ENCODE measurements around the gene PPM1H.
A peak's percentile ranks its signal among the peaks of the same experiment; 100 is the strongest.

PPM1H gene

GRCh38 chr12:62806893-62807292, 128.1 kb downstream of the PPM1H start:
- H4K91ac ChIP-seq (ENCODE audit: low read length): no peak overlapping the region
- H3K4ac ChIP-seq (ENCODE audit: low read depth in 1 of 2, low read length in 2 of 2): no peak overlapping the region
- H3K18ac ChIP-seq (ENCODE audit: low read depth in 1 of 2, low read length in 2 of 2): no peak overlapping the region
- H2BK5ac ChIP-seq (ENCODE audit: low read depth, low read length, poor library complexity, severe bottlenecking): no peak overlapping the region
- no peaks in the 10 kb centered on the region for H3K9me3 ChIP-seq (ENCODE audit: control insufficient read depth, low read length)
- H2AFZ ChIP-seq (ENCODE audit: low read depth, low read length): no peak overlapping the region
- DNase-seq: no peak
- H3K27me3 ChIP-seq (ENCODE audit: control insufficient read depth in 1 of 2, insufficient read depth in 1 of 2, low read length in 2 of 2): no peaks in the 10 kb centered on the region
- no peaks in the 10 kb centered on the region for H3K4me1 ChIP-seq (ENCODE audit: control insufficient read depth, insufficient read depth, low read depth, low read length)
- H3K27ac ChIP-seq (ENCODE audit: low read length, poor library complexity, severe bottlenecking): no peak overlapping the region
- H3K14ac ChIP-seq (ENCODE audit: low read length in 2 of 2): peak overlapping the region in 1 of 2 experiments; percentile 83
- H3K9ac ChIP-seq (ENCODE audit: low read length): no peak overlapping the region
- H2AK5ac ChIP-seq (ENCODE audit: low read length, severe bottlenecking): no peak overlapping the region
- H2BK15ac ChIP-seq (ENCODE audit: low read depth, poor library complexity, severe bottlenecking): no peak overlapping the region
- H3K4me3 ChIP-seq (ENCODE audit: insufficient read depth in 1 of 2, low read depth in 1 of 2, low read length in 2 of 2): no peak overlapping the region
- H2BK12ac ChIP-seq (ENCODE audit: low read length in 2 of 2): no peak overlapping the region
- WGBS: 91% methylated on average over 2 of the region's 2 CpGs
- H3K23ac ChIP-seq (ENCODE audit: low read length in 2 of 2): no peak overlapping the region
- H4K8ac ChIP-seq (ENCODE audit: low read length): no peak overlapping the region
- H3K79me1 ChIP-seq (replicated peaks; ENCODE audit: low read length, poor library complexity, severe bottlenecking): peaks cover 1% of the 10 kb centered on the region
- H3K4me2 ChIP-seq (ENCODE audit: low read length, poor library complexity, severe bottlenecking): no peak overlapping the region
- H3K36me3 ChIP-seq (ENCODE audit: control insufficient read depth in 1 of 2, insufficient read depth in 2 of 2, low read depth in 1 of 2, low read length in 2 of 2): peaks cover 0 to 2% of the 10 kb centered on the region in 2 experiments
- no peak overlapping the region for H2BK120ac ChIP-seq (ENCODE audit: low read depth, low read length)

GRCh38 chr12:62806244-62806836, 128.6 kb downstream of the PPM1H start:
- H3K79me1 ChIP-seq (replicated peaks; ENCODE audit: low read length, poor library complexity, severe bottlenecking): peaks cover 4% of the 10 kb centered on the region
- H3K9me3 ChIP-seq (ENCODE audit: control insufficient read depth, low read length): no peaks in the 10 kb centered on the region
- H3K4me2 ChIP-seq (ENCODE audit: low read length, poor library complexity, severe bottlenecking): no peak overlapping the region
- H3K23ac ChIP-seq (ENCODE audit: low read length in 2 of 2): no peak overlapping the region
- no peak overlapping the region for H4K91ac ChIP-seq (ENCODE audit: low read length)
- H2BK12ac ChIP-seq (ENCODE audit: low read length in 2 of 2): no peak overlapping the region
- H3K4ac ChIP-seq (ENCODE audit: low read depth in 1 of 2, low read length in 2 of 2): no peak overlapping the region
- H3K4me3 ChIP-seq (ENCODE audit: insufficient read depth in 1 of 2, low read depth in 1 of 2, low read length in 2 of 2): no peak overlapping the region
- 66% methylated on average over 5 of the region's 6 CpGs for WGBS
- no peak for DNase-seq
- no peak overlapping the region for H3K18ac ChIP-seq (ENCODE audit: low read depth in 1 of 2, low read length in 2 of 2)
- H3K36me3 ChIP-seq (ENCODE audit: control insufficient read depth in 1 of 2, insufficient read depth in 2 of 2, low read depth in 1 of 2, low read length in 2 of 2): peaks cover 0 to 7% of the 10 kb centered on the region in 2 experiments
- H3K4me1 ChIP-seq (ENCODE audit: control insufficient read depth, insufficient read depth, low read depth, low read length): peaks cover 2% of the 10 kb centered on the region
- H2BK15ac ChIP-seq (ENCODE audit: low read depth, poor library complexity, severe bottlenecking): no peak overlapping the region
- H3K27ac ChIP-seq (ENCODE audit: low read length, poor library complexity, severe bottlenecking): no peak overlapping the region
- no peak overlapping the region for H3K9ac ChIP-seq (ENCODE audit: low read length)
- no peak overlapping the region for H2AFZ ChIP-seq (ENCODE audit: low read depth, low read length)
- no peak overlapping the region for H3K14ac ChIP-seq (ENCODE audit: low read length in 2 of 2)
- no peak overlapping the region for H4K8ac ChIP-seq (ENCODE audit: low read length)
- no peaks in the 10 kb centered on the region for H3K27me3 ChIP-seq (ENCODE audit: control insufficient read depth in 1 of 2, insufficient read depth in 1 of 2, low read length in 2 of 2)
- no peak overlapping the region for H2BK120ac ChIP-seq (ENCODE audit: low read depth, low read length)
- no peak overlapping the region for H2AK5ac ChIP-seq (ENCODE audit: low read length, severe bottlenecking)
- H2BK5ac ChIP-seq (ENCODE audit: low read depth, low read length, poor library complexity, severe bottlenecking): no peak overlapping the region

GRCh38 chr12:62805517-62805916, 129.4 kb downstream of the PPM1H start:
- no peak overlapping the region for H3K4ac ChIP-seq (ENCODE audit: low read depth in 1 of 2, low read length in 2 of 2)
- no peak overlapping the region for H3K14ac ChIP-seq (ENCODE audit: low read length in 2 of 2)
- no peak overlapping the region for H3K27ac ChIP-seq (ENCODE audit: low read length, poor library complexity, severe bottlenecking)
- no peak overlapping the region for H2BK120ac ChIP-seq (ENCODE audit: low read depth, low read length)
- no peak overlapping the region for H4K8ac ChIP-seq (ENCODE audit: low read length)
- no peaks in the 10 kb centered on the region for H3K27me3 ChIP-seq (ENCODE audit: control insufficient read depth in 1 of 2, insufficient read depth in 1 of 2, low read length in 2 of 2)
- WGBS: 91% methylated on average over 2 of the region's 3 CpGs
- H2BK15ac ChIP-seq (ENCODE audit: low read depth, poor library complexity, severe bottlenecking): no peak overlapping the region
- peaks cover 2% of the 10 kb centered on the region for H3K4me1 ChIP-seq (ENCODE audit: control insufficient read depth, insufficient read depth, low read depth, low read length)
- peaks cover 4% of the 10 kb centered on the region for H3K79me1 ChIP-seq (replicated peaks; ENCODE audit: low read length, poor library complexity, severe bottlenecking)
- no peak overlapping the region for H3K18ac ChIP-seq (ENCODE audit: low read depth in 1 of 2, low read length in 2 of 2)
- no peak for DNase-seq
- H3K23ac ChIP-seq (ENCODE audit: low read length in 2 of 2): no peak overlapping the region
- H2AK5ac ChIP-seq (ENCODE audit: low read length, severe bottlenecking): no peak overlapping the region
- no peak overlapping the region for H3K9ac ChIP-seq (ENCODE audit: low read length)
- H2BK12ac ChIP-seq (ENCODE audit: low read length in 2 of 2): no peak overlapping the region
- H2BK5ac ChIP-seq (ENCODE audit: low read depth, low read length, poor library complexity, severe bottlenecking): no peak overlapping the region
- H2AFZ ChIP-seq (ENCODE audit: low read depth, low read length): no peak overlapping the region
- H3K4me3 ChIP-seq (ENCODE audit: insufficient read depth in 1 of 2, low read depth in 1 of 2, low read length in 2 of 2): no peak overlapping the region
- H3K36me3 ChIP-seq (ENCODE audit: control insufficient read depth in 1 of 2, insufficient read depth in 2 of 2, low read depth in 1 of 2, low read length in 2 of 2): peaks cover 0 to 13% of the 10 kb centered on the region in 2 experiments
- H4K91ac ChIP-seq (ENCODE audit: low read length): no peak overlapping the region
- no peaks in the 10 kb centered on the region for H3K9me3 ChIP-seq (ENCODE audit: control insufficient read depth, low read length)
- H3K4me2 ChIP-seq (ENCODE audit: low read length, poor library complexity, severe bottlenecking): no peak overlapping the region

- Histone ChIP-seq H3K4me2 (ENCODE audit: low read length, poor library complexity, severe bottlenecking) (no peak overlapping the region), H2AK5ac (ENCODE audit: low read length, severe bottlenecking) (no peak overlapping the region), H3K4me1 (ENCODE audit: control insufficient read depth, insufficient read depth, low read depth, low read length) (peaks cover 4% of the 10 kb centered on the region), H3K27me3 (ENCODE audit: control insufficient read depth in 1 of 2, insufficient read depth in 1 of 2, low read length in 2 of 2) (no peaks in the 10 kb centered on the region), H3K23ac (ENCODE audit: low read length in 2 of 2) (no peak overlapping the region), H2BK5ac (ENCODE audit: low read depth, low read length, poor library complexity, severe bottlenecking) (no peak overlapping the region), H3K36me3 (ENCODE audit: control insufficient read depth in 1 of 2, insufficient read depth in 2 of 2, low read depth in 1 of 2, low read length in 2 of 2) (peaks cover 0 to 13% of the 10 kb centered on the region in 2 experiments), H3K4ac (ENCODE audit: low read depth in 1 of 2, low read length in 2 of 2) (no peak overlapping the region), H3K4me3 (ENCODE audit: insufficient read depth in 1 of 2, low read depth in 1 of 2, low read length in 2 of 2) (no peak overlapping the region), H3K9me3 (ENCODE audit: control insufficient read depth, low read length) (no peaks in the 10 kb centered on the region), H3K14ac (ENCODE audit: low read length in 2 of 2) (no peak overlapping the region), H4K8ac (ENCODE audit: low read length) (no peak overlapping the region), H3K18ac (ENCODE audit: low read depth in 1 of 2, low read length in 2 of 2) (no peak overlapping the region), H3K79me1 (replicated peaks; ENCODE audit: low read length, poor library complexity, severe bottlenecking) (peaks cover 4% of the 10 kb centered on the region), H3K9ac (ENCODE audit: low read length) (no peak overlapping the region), H3K27ac (ENCODE audit: low read length, poor library complexity, severe bottlenecking) (no peak overlapping the region), H2AFZ (ENCODE audit: low read depth, low read length) (no peak overlapping the region), H2BK12ac (ENCODE audit: low read length in 2 of 2) (no peak overlapping the region), H4K91ac (ENCODE audit: low read length) (no peak overlapping the region), H2BK15ac (ENCODE audit: low read depth, poor library complexity, severe bottlenecking) (no peak overlapping the region), H2BK120ac (ENCODE audit: low read depth, low read length) (no peak overlapping the region)
- WGBS: 100% methylated on average over 2 of the region's 2 CpGs
- DNase-seq: no peak
These were observed 131.2 kb downstream of the PPM1H start for GRCh38 chr12:62803756-62804155.

All from mesenchymal stem cell (in vitro differentiated cells and primary cell).